GM12801 (cell line): ENCODE results near the gene PTGFRN.

Experiments used
- CTCF ChIP-seq: IDR thresholded peaks from one replicate; pipeline ENCODE4 v1.5.1; 2011; ENCODE audit warnings: control low read depth; ENCODE audit not compliant: insufficient read length; ENCODE audit errors: extremely low read depth

The PTGFRN gene

DNA sequence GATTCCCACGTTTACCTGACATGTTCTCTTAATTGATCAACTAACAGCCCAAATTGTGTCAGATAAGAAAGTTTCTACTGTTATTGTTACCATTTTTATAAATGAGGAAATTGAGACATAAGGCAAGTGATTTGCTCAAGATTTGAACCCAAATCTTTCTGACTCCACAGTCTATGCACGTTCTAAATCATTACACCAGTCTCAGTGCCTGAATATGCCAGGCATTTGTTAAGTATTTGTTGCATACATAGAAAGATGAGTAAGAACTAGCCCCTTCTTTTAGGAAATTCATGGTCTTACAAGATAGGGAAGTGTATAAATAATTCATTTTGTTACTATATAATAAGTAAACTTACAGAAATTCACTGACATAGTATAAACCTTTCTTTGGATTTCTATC lies 84.7 kb downstream of the PTGFRN start:
- TF ChIP-seq CTCF = no peak

GRCh38 chr1:116997066-116997465 lies 87.3 kb downstream of the PTGFRN start:
- TF ChIP-seq CTCF = no peak

- no peak for TF ChIP-seq CTCF
Observed at GRCh38 chr1:116997636-116998035, 87.9 kb downstream of the PTGFRN start.

- no peak for TF ChIP-seq CTCF
Observed at GRCh38 chr1:116999596-116999995, 89.9 kb downstream of the PTGFRN start.

- no peak for TF ChIP-seq CTCF
Observed at GRCh38 chr1:117000142-117000541, 90.4 kb downstream of the PTGFRN start.

- TF ChIP-seq CTCF = no peak
Observed at GRCh38 chr1:117001254-117001927, 91.7 kb downstream of the PTGFRN start, which contains the start of gene CD101. Gene CD101, plus strand, starts transcription at chr1:117001760. Its CDS starts 58 bp downstream, at chr1:117001818.

- no peak for TF ChIP-seq CTCF
Observed at GRCh38 chr1:117003223-117003875, 93.6 kb downstream of the PTGFRN start.
